HG03378 (cell line): ENCODE results near the gene PRKACB.

Experiments
- ATAC-seq: cut with Tn5 transposase; IDR thresholded peaks from one replicate; pipeline ENCODE4 v1.9.1; 2021; ENCODE audit warnings: mild to moderate bottlenecking, moderate library complexity; ENCODE audit not compliant: unreplicated experiment

The PRKACB gene

GRCh38 chr1:84143796-84144565 is at the start of gene PRKACB:
TSS of gene PRKACB (plus strand) at chr1:84144271. CDS start at chr1:84144362, 91 bp downstream.
- ATAC-seq = peak; percentile 94

DNA sequence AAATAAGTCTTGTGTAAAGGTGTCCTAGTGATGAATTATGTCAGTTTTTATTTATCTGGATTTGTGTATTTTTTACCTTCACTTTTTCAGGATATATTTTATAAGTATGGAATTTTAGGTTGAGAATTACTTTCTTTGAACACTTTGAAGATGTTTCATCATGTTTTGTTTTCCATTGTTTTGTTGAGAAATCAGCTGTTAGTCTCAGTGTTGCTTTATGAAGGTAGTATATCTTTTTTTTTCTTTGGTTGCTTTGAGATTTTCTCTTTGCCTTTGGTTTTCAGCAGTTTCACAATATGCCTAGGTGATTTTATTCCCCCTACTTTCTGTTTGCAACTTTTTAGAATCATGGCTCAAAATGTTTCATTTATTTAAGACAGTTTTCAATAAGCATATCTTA is 48.8 kb upstream of the PRKACB start:
- ATAC-seq = no peak

- no peak for ATAC-seq
Measured at GRCh38 chr1:84096176-84096575, 47.9 kb upstream of the PRKACB start.

- no peak for ATAC-seq
Measured at GRCh38 chr1:84101204-84101603, 42.9 kb upstream of the PRKACB start.

DNA sequence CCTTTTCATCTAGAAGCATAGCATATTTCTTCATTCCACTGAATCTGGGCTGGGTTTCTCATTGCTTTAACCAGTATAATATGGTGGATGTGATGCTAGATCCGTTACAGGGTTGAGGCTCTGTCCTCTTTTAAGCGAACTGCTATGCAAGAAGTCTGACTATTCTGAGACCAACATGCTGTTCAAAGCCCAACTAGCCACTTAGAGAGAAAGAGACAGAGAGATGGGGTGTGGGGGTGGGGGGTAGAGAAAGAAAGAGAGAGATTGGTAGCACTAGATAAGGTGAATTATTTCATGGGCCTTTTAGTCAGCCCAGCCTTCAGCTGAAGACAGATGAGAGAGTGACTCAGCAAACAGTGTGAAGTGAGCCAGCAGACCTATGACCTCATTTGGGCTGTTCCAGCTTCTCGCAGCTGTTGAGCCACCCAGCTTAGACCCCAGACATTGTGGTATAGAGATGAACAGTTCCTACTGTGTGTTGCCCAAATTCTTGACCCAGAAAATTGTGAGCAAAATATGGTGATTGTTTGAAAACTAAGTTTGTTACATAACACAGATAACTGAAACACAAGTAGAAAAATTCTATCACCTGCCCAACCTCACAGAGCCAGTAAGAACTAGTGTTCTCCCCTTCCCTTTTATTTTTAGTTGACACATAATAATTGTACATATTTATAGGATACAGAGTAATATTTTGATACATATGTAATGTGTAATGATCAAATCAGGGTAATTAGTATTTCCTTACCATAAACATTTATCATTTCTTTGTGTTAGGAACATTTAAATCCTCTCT is 40.7 kb upstream of the PRKACB start:
- ATAC-seq = peak; percentile 72

DNA sequence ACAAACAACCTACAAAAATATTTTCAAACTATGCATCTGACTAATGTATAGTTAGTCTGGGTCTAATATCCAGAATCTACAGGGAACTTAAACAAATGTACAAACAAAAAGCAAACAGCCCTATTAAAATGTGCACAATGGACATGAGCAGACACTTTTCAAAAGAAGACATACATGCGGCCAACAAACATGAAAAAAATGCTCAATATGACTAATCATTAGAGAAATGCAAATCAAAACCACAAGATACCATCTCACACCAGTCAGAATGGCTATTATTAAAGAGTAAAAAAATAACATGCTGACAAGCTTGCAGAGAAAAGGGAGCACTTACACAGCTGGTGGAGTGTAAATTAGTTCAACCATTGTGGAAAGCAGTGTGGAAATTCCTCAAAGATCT is 36.5 kb upstream of the PRKACB start:
- ATAC-seq = peak; percentile 78

GRCh38 chr1:84107955-84108354 is 36.1 kb upstream of the PRKACB start:
- ATAC-seq = no peak

DNA sequence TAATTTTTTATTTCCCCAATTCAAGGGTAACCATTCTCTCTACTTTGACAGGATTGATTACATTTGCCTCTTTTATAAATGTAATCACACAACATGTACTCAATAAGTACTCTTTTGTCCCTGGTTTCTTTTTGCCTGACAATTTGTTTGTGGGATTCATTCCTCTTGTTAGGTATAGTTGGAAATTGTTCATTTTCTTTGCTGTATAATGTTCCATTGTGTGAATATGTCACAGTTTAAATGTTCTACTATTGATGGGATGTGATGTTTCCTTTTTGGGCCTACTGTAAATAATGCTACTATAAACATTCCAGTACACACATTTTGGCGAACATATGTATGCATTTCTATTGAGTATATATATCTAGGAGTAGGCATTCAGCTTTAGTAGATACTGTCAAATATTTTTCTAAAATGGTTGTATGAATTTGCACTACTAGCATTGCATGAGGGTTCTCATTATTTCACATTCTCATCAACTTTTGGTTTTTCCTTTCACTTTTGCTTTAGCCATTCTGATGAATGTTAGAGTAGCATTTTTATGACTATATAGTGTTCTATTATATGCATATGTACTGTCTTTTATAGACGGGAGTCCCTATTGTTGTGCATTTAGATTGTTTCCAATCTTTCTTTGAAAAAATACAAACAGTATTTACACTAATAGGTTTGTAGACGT is 35.0 kb upstream of the PRKACB start:
- ATAC-seq = no peak

DNA sequence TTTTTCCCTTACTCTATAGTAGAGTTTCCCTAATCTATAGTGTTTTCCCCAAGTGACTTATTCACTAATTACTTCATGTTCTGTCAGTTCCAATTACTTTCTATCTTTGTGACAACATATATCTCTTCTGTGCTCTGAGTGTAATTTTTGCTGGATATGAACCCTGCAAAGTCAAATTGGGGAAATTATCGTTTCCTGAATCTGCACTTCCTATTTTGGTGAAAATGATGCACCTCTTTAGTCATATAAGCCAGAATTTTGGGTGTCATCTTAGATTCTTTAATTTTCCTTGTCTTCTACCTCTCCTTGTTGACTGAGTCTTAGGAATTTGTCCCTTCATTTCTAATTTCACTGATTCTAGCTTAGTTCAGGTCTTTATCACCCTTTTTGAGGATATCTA is 33.4 kb upstream of the PRKACB start:
- ATAC-seq = no peak

DNA sequence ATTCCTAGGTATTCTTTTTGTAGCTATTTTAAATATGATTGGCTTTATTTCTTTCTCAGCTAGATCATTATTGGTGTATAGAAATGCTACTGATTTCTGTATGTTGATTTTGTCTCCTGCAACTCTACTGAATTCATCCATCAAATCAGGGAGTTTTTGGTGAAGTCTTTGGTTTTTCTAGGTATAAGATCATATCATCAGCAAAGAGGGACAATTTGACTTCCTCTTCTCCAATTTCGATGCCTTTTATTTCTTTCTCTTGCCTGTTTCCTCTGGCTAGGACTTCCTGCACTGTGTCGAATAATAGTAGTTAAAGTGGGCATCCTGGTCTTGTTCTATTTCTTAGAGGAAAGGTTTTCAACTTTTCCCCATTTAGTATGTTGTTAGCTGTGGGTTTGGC is 27.5 kb upstream of the PRKACB start:
- ATAC-seq = no peak

DNA sequence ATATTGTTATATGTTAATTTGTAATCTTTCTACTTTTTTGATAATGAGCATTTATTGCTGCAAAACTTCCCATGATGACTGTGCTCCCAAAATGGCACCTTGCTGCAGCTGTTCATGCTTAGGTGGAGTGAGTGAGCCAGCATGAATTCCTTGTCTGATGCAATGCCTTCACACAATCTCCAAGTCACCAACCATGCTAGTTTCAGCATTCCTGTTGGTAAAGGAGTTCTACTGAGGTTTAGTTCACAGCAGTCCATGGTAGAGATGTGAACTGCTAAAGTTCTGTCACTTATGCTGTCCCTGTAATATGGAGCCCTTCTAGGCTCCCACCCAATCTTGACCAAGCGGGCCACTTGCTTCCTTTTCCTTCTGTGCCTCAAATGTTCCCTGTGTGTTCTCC is 26.2 kb upstream of the PRKACB start:
- no peak for ATAC-seq

DNA sequence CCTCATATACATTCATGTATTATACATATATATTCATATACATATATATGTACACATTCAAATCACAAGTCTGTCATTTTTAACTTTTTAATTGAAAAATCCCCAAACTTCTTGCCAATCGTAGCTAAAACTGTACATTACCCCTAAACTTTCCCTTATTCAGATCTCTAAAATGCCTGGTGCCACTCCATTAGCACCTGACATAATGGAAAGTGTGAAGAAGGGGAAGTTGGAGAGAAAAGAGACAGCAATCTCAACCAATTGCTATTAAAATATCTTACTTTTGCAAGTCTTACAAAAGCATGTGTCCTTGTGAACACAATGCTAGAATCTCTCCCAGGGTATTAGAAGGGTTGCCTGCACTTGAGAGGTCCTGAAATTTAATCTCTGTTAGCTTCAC is 22.7 kb upstream of the PRKACB start:
- no peak for ATAC-seq

GRCh38 chr1:84122780-84123382 is 21.2 kb upstream of the PRKACB start:
- peak; percentile 73 for ATAC-seq

DNA sequence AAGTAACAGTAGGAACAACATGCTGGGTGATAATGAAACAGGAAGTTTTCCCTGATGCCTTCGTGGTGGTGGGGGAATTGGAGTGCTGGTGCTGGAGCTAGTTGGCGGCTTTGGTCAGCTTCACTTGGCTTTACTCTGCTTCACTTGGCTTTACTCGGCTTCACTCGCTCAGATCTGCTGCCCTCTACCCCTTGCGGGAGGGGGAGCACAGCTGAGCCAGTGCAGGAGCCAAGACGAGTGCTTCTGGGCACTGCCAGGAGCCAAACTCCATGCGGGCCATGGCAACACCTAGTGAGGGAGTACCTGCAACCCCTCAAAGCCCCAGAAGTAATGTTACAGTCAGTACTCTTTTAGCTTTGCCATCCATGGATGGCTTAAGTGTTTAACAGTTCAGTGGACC is 10.6 kb upstream of the PRKACB start:
- ATAC-seq = no peak

- no peak for ATAC-seq
Measured at GRCh38 chr1:84135341-84135740, 8.7 kb upstream of the PRKACB start.

DNA sequence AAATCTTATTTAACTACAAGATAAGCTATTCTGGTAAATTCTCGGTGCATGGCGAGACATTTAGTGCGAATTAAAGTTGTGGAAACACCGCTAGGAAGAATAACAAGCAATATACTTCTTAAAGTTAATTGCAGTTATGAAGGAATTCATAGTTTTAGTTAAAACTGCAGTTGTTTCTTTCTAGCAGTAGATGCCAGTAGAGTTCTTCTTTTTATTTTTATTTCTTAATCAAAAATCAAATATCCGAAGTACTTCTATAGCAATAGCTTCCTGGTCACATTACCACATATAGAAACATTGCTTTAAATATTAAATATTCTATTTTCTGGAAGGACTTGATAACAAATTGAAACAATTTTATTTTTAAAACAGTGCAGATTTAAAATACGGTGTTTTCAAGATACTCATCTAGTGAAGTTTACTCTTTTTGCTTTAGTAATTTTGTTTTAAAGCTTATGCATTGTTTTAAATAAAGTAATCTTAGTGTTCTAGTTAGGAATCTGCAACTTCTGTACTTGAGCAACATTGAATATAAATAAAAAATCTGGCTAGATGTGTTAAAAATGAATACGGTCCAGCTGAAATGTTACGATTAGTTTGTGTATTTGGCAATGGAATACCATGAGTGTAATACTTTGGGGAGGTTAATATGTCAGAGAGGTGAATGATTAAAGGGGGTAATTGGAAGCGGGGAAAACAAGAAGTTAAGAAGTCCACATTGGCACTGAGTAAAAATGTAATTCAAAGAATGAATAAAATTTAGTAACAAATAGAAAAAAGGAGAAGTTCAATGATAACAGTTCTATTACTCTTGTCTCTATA is 2.7 kb upstream of the PRKACB start:
- no peak for ATAC-seq

DNA sequence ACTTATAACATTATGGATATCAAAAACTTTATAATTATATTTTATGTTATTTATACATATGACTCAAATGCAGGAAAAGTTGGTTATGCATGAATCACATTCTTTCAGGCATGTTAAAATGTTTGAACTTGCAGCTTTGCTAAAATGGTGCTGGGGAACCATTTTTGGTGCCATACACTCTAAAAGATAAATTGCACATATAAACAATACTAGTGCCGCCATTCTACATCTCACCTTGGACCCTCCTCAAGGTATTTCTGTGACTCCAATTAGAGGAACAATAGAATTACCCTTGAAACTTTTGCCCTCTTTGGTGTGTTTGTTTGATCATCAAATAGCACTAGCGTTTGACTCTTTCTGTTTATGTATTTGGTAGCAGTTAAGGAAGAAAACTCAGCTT is 997 bp downstream of the PRKACB start:
- ATAC-seq = no peak

- peak; percentile 58 for ATAC-seq
Measured at GRCh38 chr1:84146411-84147032, 2.5 kb downstream of the PRKACB start.

DNA sequence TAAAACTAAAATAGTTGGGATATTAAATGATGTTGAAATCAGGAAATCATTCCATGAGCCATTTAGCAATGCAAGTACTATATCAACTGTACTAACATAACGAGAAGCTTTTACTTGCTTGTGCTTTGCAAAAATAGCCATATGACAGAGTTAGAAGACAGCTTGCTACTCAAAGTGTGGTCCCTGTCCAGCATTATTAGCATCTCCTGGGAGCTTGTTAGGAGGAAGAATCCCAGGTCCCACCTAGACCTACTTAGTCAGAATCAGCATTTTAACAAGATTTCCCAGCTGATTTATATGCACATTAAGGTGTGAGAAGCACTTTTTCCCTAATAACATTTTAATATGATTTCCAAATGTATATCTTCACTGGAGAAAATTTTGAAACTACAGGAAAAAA is 4.7 kb downstream of the PRKACB start:
- no peak for ATAC-seq

- peak; percentile 85 for ATAC-seq
Measured at GRCh38 chr1:84152649-84153056, 8.6 kb downstream of the PRKACB start.
